ENCODE results near the gene DPP10. TPM values are rescaled to one million over a fixed set of nuclear protein-coding genes. Genes with fewer than 3 reads are reported as not detected.

DPP10 gene
- total RNA-seq, 4 donors from 2014 or later, result 1.9 to 8.3 (median 2.9) TPM

- no peak for DNase-seq
- no peak overlapping the region for H3K4me3 ChIP-seq
- no peaks in the 10 kb centered on the region for H3K9me3 ChIP-seq
- TF ChIP-seq CTCF (IDR thresholded peaks at IDR 0.05) (no peak), POLR2A (IDR thresholded peaks at IDR 0.05) (no peak)
- H3K27me3 ChIP-seq, result no peaks in the 10 kb centered on the region
- H3K4me1 ChIP-seq, result no peaks in the 10 kb centered on the region
- H3K27ac ChIP-seq, result no peak overlapping the region
- H3K36me3 ChIP-seq, result no peaks in the 10 kb centered on the region
Measured at GRCh38 chr2:114862243-114862642, 419.8 kb downstream of the DPP10 start.

- Histone ChIP-seq H3K27ac (no peak overlapping the region), H3K4me3 (no peak overlapping the region), H3K27me3 (no peaks in the 10 kb centered on the region), H3K9me3 (no peaks in the 10 kb centered on the region), H3K4me1 (no peaks in the 10 kb centered on the region), H3K36me3 (no peaks in the 10 kb centered on the region)
- no peak for TF ChIP-seq CTCF (IDR thresholded peaks at IDR 0.05)
- no peak for TF ChIP-seq POLR2A (IDR thresholded peaks at IDR 0.05)
- DNase-seq, result no peak
Measured at GRCh38 chr2:114864901-114865300, 422.5 kb downstream of the DPP10 start.

- H3K9me3 ChIP-seq, result no peaks in the 10 kb centered on the region
- no peaks in the 10 kb centered on the region for H3K27me3 ChIP-seq
- H3K4me3 ChIP-seq, result no peak overlapping the region
- no peak for TF ChIP-seq CTCF (IDR thresholded peaks at IDR 0.05)
- no peak for TF ChIP-seq POLR2A (IDR thresholded peaks at IDR 0.05)
- no peak for DNase-seq
- no peaks in the 10 kb centered on the region for H3K4me1 ChIP-seq
- no peaks in the 10 kb centered on the region for H3K36me3 ChIP-seq
- no peak overlapping the region for H3K27ac ChIP-seq
Measured at GRCh38 chr2:114880046-114880445, 437.6 kb downstream of the DPP10 start.

GRCh38 chr2:114919985-114920384 lies 477.5 kb downstream of the DPP10 start:
- DNase-seq, result no peak
- Histone ChIP-seq H3K27me3 (no peaks in the 10 kb centered on the region), H3K9me3 (no peaks in the 10 kb centered on the region), H3K4me3 (no peak overlapping the region), H3K27ac (no peak overlapping the region), H3K36me3 (no peaks in the 10 kb centered on the region), H3K4me1 (no peaks in the 10 kb centered on the region)
- TF ChIP-seq CTCF (IDR thresholded peaks at IDR 0.05) (no peak), POLR2A (IDR thresholded peaks at IDR 0.05) (no peak)

GRCh38 chr2:114922076-114922475 lies 479.6 kb downstream of the DPP10 start:
- Histone ChIP-seq H3K36me3 (no peaks in the 10 kb centered on the region), H3K4me1 (no peaks in the 10 kb centered on the region), H3K27ac (no peak overlapping the region), H3K4me3 (no peak overlapping the region), H3K27me3 (no peaks in the 10 kb centered on the region), H3K9me3 (no peaks in the 10 kb centered on the region)
- DNase-seq, result no peak
- TF ChIP-seq CTCF (IDR thresholded peaks at IDR 0.05), result no peak
- TF ChIP-seq POLR2A (IDR thresholded peaks at IDR 0.05), result no peak
